ENCODE data around the gene IL1RAP.

DNA sequence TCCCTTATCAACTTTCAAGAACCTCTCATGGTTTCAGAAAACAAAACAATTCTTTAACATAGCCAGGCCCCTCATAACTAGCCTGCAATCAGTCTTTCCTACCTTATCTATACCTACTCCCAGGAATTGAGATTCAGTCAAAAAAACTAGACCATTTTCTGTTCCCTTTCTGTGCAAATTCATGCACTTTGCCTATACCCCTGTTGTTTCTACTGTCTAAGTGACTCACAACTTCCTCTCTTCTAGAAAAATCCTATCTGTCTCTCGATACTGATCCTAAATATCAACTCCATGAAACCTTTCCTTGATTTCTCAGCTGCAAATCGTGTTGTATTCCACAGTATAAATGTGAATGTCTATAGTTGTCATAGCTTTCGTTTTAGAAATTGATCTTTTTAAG, 10.9 kb upstream of the IL1RAP start:
- no peak for TF ChIP-seq EZH2 (IDR thresholded peaks at IDR 0.05; ENCODE audit: borderline replicate concordance)
- TF ChIP-seq, protein P1, sequence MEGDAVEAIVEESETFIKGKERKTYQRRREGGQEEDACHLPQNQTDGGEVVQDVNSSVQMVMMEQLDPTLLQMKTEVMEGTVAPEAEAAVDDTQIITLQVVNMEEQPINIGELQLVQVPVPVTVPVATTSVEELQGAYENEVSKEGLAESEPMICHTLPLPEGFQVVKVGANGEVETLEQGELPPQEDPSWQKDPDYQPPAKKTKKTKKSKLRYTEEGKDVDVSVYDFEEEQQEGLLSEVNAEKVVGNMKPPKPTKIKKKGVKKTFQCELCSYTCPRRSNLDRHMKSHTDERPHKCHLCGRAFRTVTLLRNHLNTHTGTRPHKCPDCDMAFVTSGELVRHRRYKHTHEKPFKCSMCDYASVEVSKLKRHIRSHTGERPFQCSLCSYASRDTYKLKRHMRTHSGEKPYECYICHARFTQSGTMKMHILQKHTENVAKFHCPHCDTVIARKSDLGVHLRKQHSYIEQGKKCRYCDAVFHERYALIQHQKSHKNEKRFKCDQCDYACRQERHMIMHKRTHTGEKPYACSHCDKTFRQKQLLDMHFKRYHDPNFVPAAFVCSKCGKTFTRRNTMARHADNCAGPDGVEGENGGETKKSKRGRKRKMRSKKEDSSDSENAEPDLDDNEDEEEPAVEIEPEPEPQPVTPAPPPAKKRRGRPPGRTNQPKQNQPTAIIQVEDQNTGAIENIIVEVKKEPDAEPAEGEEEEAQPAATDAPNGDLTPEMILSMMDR (IDR thresholded peaks at IDR 0.05; ENCODE audit: poor library complexity) = no peak

All from hepatocyte (in vitro differentiated cells).